Endothelial cell of umbilical vein (primary cell): ENCODE results near the gene FAM118A. TPM values are rescaled to one million over a fixed set of nuclear protein-coding genes. Genes with fewer than 3 reads are reported as not detected.

Source experiments
- BruUV-seq: library from RNA; stranded (reverse); fragments of 400-500 nt; replicated peaks from 2 replicates; lab custom pipeline; 2021; lab: Mats Ljungman, UMichigan
- CTCF ChIA-PET: fragments of 300-600, 350-600 bp; sonication (Branson Sonifier 250); formaldehyde crosslinking; loops from one replicate; lab custom pipeline; 2021; ENCODE audit warnings: antibody characterized with exemption, inconsistent platforms; lab: Charles Lee
- POLR2A ChIA-PET: fragments of 300-600, 350-600 bp; sonication (Branson Sonifier 250); formaldehyde crosslinking; loops from one replicate; lab custom pipeline; 2021; ENCODE audit warnings: antibody characterized with exemption, inconsistent platforms; lab: Charles Lee
- DNase-seq: peaks from one replicate; pipeline ENCODE4 v3.0.0-alpha.2; 2011; ENCODE audit warnings: low read depth, low spot score
- FAIRE-seq: peaks from 2 replicates; lab custom pipeline; 2011; peaks lifted over from hg19 to GRCh38; lab: Jason Lieb, UNC
- H2AFZ ChIP-seq: 2 replicates; pipeline ENCODE4 v1.6.0; 2012; ENCODE audit warnings: low read depth, low read length, control low read depth, inconsistent platforms
- H3K27ac ChIP-seq: 2 replicates; pipeline ENCODE4 v1.5.1; 2011; ENCODE audit warnings: low read depth, mild to moderate bottlenecking, control low read depth, low read length, moderate library complexity; ENCODE audit not compliant: insufficient read depth
- H3K27me3 ChIP-seq, 2 experiments: 2 replicates each; pipeline versions ENCODE4 v1.6.0 to v1.6.1; 2011; ENCODE audit warnings: low read length in 2 of 2, mixed read lengths in 1 of 2; ENCODE audit not compliant: control insufficient read depth in 2 of 2, insufficient read depth in 2 of 2
- H3K36me3 ChIP-seq, 2 experiments: 2 replicates in 1 of 2; 3 replicates in 1 of 2; pipeline ENCODE4 v1.5.1; 2011; ENCODE audit warnings: low read length in 2 of 2, mild to moderate bottlenecking in 1 of 2, moderate library complexity in 1 of 2; ENCODE audit not compliant: control insufficient read depth in 2 of 2, insufficient read depth in 2 of 2; ENCODE audit errors: extremely low read depth in 1 of 2
- H3K4me1 ChIP-seq: 3 replicates; pipeline ENCODE4 v1.5.1; 2011; ENCODE audit warnings: mild to moderate bottlenecking, low read length; ENCODE audit not compliant: control insufficient read depth, insufficient read depth; ENCODE audit errors: extremely low read depth
- H3K4me2 ChIP-seq: 2 replicates; pipeline ENCODE4 v1.6.1; 2011; ENCODE audit warnings: low read length, control low read depth, mixed read lengths; ENCODE audit not compliant: insufficient read depth
- H3K4me3 ChIP-seq, 3 experiments: fragments of 200-600 bp in 1 of 3; sonication (generic), shearing (Covaris generic) in 1 of 3; replicated peaks in 1 of 3; 2 replicates each; pipeline ENCODE4 v1.5.1; 2011 to 2016; ENCODE audit warnings: control low read depth in 3 of 3, low read length in 3 of 3, mild to moderate bottlenecking in 2 of 3, inconsistent platforms in 1 of 3, low read depth in 1 of 3, moderate library complexity in 1 of 3; ENCODE audit not compliant: insufficient read depth in 1 of 3
- H3K79me2 ChIP-seq: 2 replicates; pipeline ENCODE4 v1.6.0; 2012; ENCODE audit warnings: low read length, inconsistent platforms; ENCODE audit not compliant: control insufficient read depth, insufficient read depth
- H3K9ac ChIP-seq: replicated peaks from 2 replicates; pipeline ENCODE3; 2011; ENCODE audit warnings: low read length, control low read depth; ENCODE audit not compliant: insufficient read depth; ENCODE audit errors: extremely low read depth
- H3K9me1 ChIP-seq: replicated peaks from 3 replicates; pipeline ENCODE4 v1.6.0; 2011; ENCODE audit warnings: mild to moderate bottlenecking, low read length; ENCODE audit not compliant: control insufficient read depth, insufficient read depth; ENCODE audit errors: extremely low read depth
- H3K9me3 ChIP-seq: replicated peaks from 2 replicates; pipeline ENCODE4 v1.5.1; 2012; ENCODE audit warnings: low read length, inconsistent platforms; ENCODE audit not compliant: control insufficient read depth, insufficient read depth
- H4K20me1 ChIP-seq: replicated peaks from 2 replicates; pipeline ENCODE3; 2011; ENCODE audit warnings: mild to moderate bottlenecking, low read length; ENCODE audit not compliant: control insufficient read depth, insufficient read depth; ENCODE audit errors: extremely low read depth
- EZH2 ChIP-seq: IDR thresholded peaks from 2 replicates; pipeline ENCODE4 v1.6.1; 2012; ENCODE audit warnings: borderline replicate concordance, low read depth, mild to moderate bottlenecking, moderate library complexity, low read length, inconsistent platforms; ENCODE audit not compliant: severe bottlenecking
- FOS ChIP-seq: IDR thresholded peaks from 2 replicates; pipeline ENCODE4 v1.6.1; 2011; ENCODE audit warnings: mild to moderate bottlenecking, low read length, moderate library complexity, borderline replicate concordance; ENCODE audit not compliant: insufficient read depth
- GATA2 ChIP-seq: IDR thresholded peaks from 2 replicates; pipeline ENCODE4 v1.7.0; 2011; ENCODE audit warnings: low read depth, mild to moderate bottlenecking, moderate library complexity, mixed read lengths, low read length; ENCODE audit not compliant: insufficient read length, insufficient read depth
- JUN ChIP-seq: IDR thresholded peaks from 2 replicates; pipeline ENCODE4 v1.6.1; 2011; ENCODE audit warnings: borderline replicate concordance, low read depth; ENCODE audit not compliant: insufficient read length, insufficient read depth
- MYC ChIP-seq: IDR thresholded peaks from one replicate; pipeline ENCODE4 v1.6.1; 2011; ENCODE audit warnings: mild to moderate bottlenecking, low read depth, low read length
- POLR2A ChIP-seq: IDR thresholded peaks from 2 replicates; pipeline ENCODE4 v1.6.1; 2012; ENCODE audit warnings: low read depth, mild to moderate bottlenecking, control low read depth, low read length
- POLR2AphosphoS5 ChIP-seq: IDR thresholded peaks from 2 replicates; pipeline ENCODE4 v1.6.1; 2012; ENCODE audit warnings: low read depth, mild to moderate bottlenecking, control low read depth, low read length, moderate library complexity; ENCODE audit not compliant: insufficient read depth
- dilution Hi-C: fragments of 300-500 bp; cut with MboI; formaldehyde crosslinking; loops from one replicate; pipeline ENCODE4 v1.15.0; 2019; ENCODE audit warnings: low sequenced_read_pairs; ENCODE audit not compliant: extremely low pct_ligation_motif_present
- intact Hi-C: fragments of 100-400 bp; cut with micrococcal nuclease; formaldehyde crosslinking; loops from one replicate; pipeline ENCODE4 v1.10.0; 2022
- polyA plus RNA-seq, 4 experiments: library from polyadenylated mRNA; depleted of rRNA in 3 of 4; stranded (reverse) in 3 of 4; unstranded in 1 of 4; fragments of >200 nt; gene quantifications; 2 replicates each; pipeline versions ENCODE4 v1.2.1 to v1.2.3, GENCODE V29; 2011 to 2012; ENCODE audit warnings: missing spikeins in 1 of 4
- total RNA-seq: library from RNA; stranded (reverse); gene quantifications from 2 replicates; pipeline ENCODE4 v1.2.3, GENCODE V29; 2021
- TF ChIP-seq, protein P1 (sequence below): IDR thresholded peaks from 2 replicates; pipeline ENCODE4 v1.6.1; 2011; ENCODE audit not compliant: insufficient read depth, insufficient read length
- TF ChIP-seq, protein P2 (sequence below), 2 donors: IDR thresholded peaks; 1 replicate in 1 of 2; 2 replicates in 1 of 2; pipeline ENCODE4 v1.5.1; 2011; ENCODE audit warnings: low read length in 2 of 2, mild to moderate bottlenecking in 2 of 2, moderate library complexity in 2 of 2, control low read depth in 1 of 2, inconsistent platforms in 1 of 2, low read depth in 1 of 2; ENCODE audit not compliant: insufficient read depth in 1 of 2; ENCODE audit errors: extremely low read depth in 1 of 2

Gene FAM118A
- total and polyA plus RNA-seq, 2 donors (not counting 3 experiments of a cell fraction or from before 2014, with no cell fraction given), result 20.2 to 25.6 TPM

DNA sequence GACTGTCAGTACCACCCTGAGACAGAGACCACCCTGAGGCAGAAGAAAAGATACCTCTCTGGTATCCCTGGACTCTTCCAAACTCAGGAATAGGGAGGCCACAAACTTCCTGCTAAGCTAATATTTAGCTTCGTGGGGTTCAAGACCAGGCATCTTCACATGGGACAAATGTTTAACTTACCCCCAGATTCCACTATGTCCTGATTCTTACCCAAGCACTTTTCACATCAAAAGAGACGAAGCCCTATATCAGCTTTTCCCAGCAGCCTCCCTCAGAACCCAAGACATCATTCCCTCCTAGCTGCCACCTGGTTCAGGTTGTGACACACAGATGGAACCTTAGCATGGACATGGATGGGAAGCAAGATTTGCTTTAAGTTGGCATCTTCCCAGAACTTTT is 71.6 kb downstream of the FAM118A start:
- Histone ChIP-seq H3K9me1 (no peaks in the 10 kb centered on the region), H3K36me3 (no peaks in the 10 kb centered on the region), H3K9me3 (no peaks in the 10 kb centered on the region), H2AFZ (no peak overlapping the region), H3K4me2 (no peak overlapping the region), H3K4me1 (no peaks in the 10 kb centered on the region), H3K9ac (no peak overlapping the region), H3K27me3 (peaks cover 0 to 6% of the 10 kb centered on the region in 2 experiments), H3K79me2 (no peaks in the 10 kb centered on the region), H3K4me3 (no peak overlapping the region), H3K27ac (no peak overlapping the region), H4K20me1 (no peaks in the 10 kb centered on the region)
- BruUV-seq, result no TSS peak
- intact Hi-C loops, result no loop called here
- TF ChIP-seq POLR2A (no peak), MYC (no peak), GATA2 (no peak), EZH2 (no peak), JUN (no peak), FOS (no peak), POLR2AphosphoS5 (no peak)
- TF ChIP-seq, protein P1, sequence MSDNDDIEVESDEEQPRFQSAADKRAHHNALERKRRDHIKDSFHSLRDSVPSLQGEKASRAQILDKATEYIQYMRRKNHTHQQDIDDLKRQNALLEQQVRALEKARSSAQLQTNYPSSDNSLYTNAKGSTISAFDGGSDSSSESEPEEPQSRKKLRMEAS, result no peak
- TF ChIP-seq, protein P2, sequence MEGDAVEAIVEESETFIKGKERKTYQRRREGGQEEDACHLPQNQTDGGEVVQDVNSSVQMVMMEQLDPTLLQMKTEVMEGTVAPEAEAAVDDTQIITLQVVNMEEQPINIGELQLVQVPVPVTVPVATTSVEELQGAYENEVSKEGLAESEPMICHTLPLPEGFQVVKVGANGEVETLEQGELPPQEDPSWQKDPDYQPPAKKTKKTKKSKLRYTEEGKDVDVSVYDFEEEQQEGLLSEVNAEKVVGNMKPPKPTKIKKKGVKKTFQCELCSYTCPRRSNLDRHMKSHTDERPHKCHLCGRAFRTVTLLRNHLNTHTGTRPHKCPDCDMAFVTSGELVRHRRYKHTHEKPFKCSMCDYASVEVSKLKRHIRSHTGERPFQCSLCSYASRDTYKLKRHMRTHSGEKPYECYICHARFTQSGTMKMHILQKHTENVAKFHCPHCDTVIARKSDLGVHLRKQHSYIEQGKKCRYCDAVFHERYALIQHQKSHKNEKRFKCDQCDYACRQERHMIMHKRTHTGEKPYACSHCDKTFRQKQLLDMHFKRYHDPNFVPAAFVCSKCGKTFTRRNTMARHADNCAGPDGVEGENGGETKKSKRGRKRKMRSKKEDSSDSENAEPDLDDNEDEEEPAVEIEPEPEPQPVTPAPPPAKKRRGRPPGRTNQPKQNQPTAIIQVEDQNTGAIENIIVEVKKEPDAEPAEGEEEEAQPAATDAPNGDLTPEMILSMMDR (IDR thresholded peaks at IDR 0.05; ENCODE audit: extremely low read depth in 1 of 2, insufficient read depth in 1 of 2, low read depth in 1 of 2, low read length in 2 of 2), result no peak
- dilution Hi-C loops, result no loop called here
- ChIA-PET CTCF (no interaction called here), POLR2A (no interaction called here)
- no peak for DNase-seq
- no peak for FAIRE-seq
